A549 (cell line): ENCODE data around the gene SELENOP.

Experiments
- BHLHE40 ChIP-seq: IDR thresholded peaks from 2 replicates; pipeline ENCODE4 v1.6.1; 2012; ENCODE audit warnings: low read depth, low read length, inconsistent platforms
- CBX8 ChIP-seq: fragments of 200-600 bp; sonication (generic); IDR thresholded peaks from 2 replicates; pipeline ENCODE4 v1.6.1; 2016
- CEBPB ChIP-seq, 2 experiments: fragments of >200 bp in 1 of 2; sonication (Bioruptor Twin) in 1 of 2; formaldehyde crosslinking in 1 of 2; IDR thresholded peaks; 2 replicates each; pipeline ENCODE4 v1.6.1; 2012 to 2016
- EP300 ChIP-seq, 2 experiments: fragments of >200 bp; sonication (Bioruptor Twin); formaldehyde crosslinking; IDR thresholded peaks; 2 replicates in 1 of 2; 3 replicates in 1 of 2; pipeline ENCODE4 v1.6.1; 2016 to 2017
- KDM1A ChIP-seq: fragments of 200-600 bp; sonication (generic); IDR thresholded peaks from 2 replicates; pipeline ENCODE4 v1.6.1; 2016; ENCODE audit warnings: low read depth, mild to moderate bottlenecking
- MAZ ChIP-seq: fragments of 150-350 bp; IDR thresholded peaks from 2 replicates; pipeline ENCODE4 v1.6.1; 2014; ENCODE audit warnings: antibody characterized with exemption, low read depth, low read length, borderline replicate concordance
- NR3C1 ChIP-seq: fragments of >200 bp; sonication (Bioruptor Twin); formaldehyde crosslinking; IDR thresholded peaks from 3 replicates; pipeline ENCODE4 v1.6.1; 2017
- POLR2A ChIP-seq: IDR thresholded peaks from 2 replicates; pipeline ENCODE4 v1.6.1; 2012; ENCODE audit warnings: mild to moderate bottlenecking, low read length
- RAD21 ChIP-seq, 2 experiments: fragments of >200 bp in 1 of 2; sonication (Bioruptor Twin) in 1 of 2; formaldehyde crosslinking in 1 of 2; IDR thresholded peaks in 1 of 2; conservative IDR thresholded peaks in 1 of 2; 2 replicates in 1 of 2; 3 replicates in 1 of 2; pipeline ENCODE4 v1.6.1; 2012 to 2018; ENCODE audit warnings: inconsistent platforms in 1 of 2
- RCOR1 ChIP-seq: fragments of 150-350 bp; IDR thresholded peaks from 2 replicates; pipeline ENCODE4 v1.6.1; 2014; ENCODE audit warnings: antibody characterized with exemption, low read length, low read depth
- RFX5 ChIP-seq: fragments of 450-650 bp; IDR thresholded peaks from 2 replicates; pipeline ENCODE4 v1.7.1; 2014; ENCODE audit warnings: antibody characterized with exemption, mild to moderate bottlenecking, moderate library complexity
- ZFP36 ChIP-seq: fragments of 450-650 bp; IDR thresholded peaks from 2 replicates; pipeline ENCODE4 v1.6.1; 2014; ENCODE audit warnings: borderline replicate concordance; ENCODE audit not compliant: partially characterized antibody
- TF ChIP-seq, protein P1 (sequence below): fragments of 250-450 bp; sonication (Bioruptor Pico); IDR thresholded peaks from 2 replicates; pipeline ENCODE4 v1.5.0; 2021; ENCODE audit warnings: mild to moderate bottlenecking, moderate library complexity, borderline replicate concordance
- TF ChIP-seq, protein P2 (sequence below): fragments of >200 bp; sonication (Bioruptor Twin); formaldehyde crosslinking; IDR thresholded peaks from 3 replicates; pipeline ENCODE4 v1.5.1; 2016

GRCh38 chr5:42785756-42786155 is 25.9 kb downstream of the SELENOP start:
- TF ChIP-seq NR3C1 (no peak), EP300 (IDR thresholded peaks at IDR 0.05) (no peak), ZFP36 (no peak), RFX5 (no peak), POLR2A (no peak), CBX8 (no peak), BHLHE40 (no peak), MAZ (no peak), CEBPB (IDR thresholded peaks at IDR 0.05) (no peak), RCOR1 (no peak), KDM1A (no peak), RAD21 (conservative IDR thresholded peaks at IDR 0.05 in 1 of 2, IDR thresholded peaks at IDR 0.05 in 1 of 2) (no peak)
- TF ChIP-seq, protein P1, sequence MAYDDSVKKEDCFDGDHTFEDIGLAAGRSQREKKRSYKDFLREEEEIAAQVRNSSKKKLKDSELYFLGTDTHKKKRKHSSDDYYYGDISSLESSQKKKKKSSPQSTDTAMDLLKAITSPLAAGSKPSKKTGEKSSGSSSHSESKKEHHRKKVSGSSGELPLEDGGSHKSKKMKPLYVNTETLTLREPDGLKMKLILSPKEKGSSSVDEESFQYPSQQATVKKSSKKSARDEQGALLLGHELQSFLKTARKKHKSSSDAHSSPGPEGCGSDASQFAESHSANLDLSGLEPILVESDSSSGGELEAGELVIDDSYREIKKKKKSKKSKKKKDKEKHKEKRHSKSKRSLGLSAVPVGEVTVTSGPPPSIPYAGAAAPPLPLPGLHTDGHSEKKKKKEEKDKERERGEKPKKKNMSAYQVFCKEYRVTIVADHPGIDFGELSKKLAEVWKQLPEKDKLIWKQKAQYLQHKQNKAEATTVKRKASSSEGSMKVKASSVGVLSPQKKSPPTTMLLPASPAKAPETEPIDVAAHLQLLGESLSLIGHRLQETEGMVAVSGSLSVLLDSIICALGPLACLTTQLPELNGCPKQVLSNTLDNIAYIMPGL (CRISPR knock-in tag) = no peak
- TF ChIP-seq, protein P2, sequence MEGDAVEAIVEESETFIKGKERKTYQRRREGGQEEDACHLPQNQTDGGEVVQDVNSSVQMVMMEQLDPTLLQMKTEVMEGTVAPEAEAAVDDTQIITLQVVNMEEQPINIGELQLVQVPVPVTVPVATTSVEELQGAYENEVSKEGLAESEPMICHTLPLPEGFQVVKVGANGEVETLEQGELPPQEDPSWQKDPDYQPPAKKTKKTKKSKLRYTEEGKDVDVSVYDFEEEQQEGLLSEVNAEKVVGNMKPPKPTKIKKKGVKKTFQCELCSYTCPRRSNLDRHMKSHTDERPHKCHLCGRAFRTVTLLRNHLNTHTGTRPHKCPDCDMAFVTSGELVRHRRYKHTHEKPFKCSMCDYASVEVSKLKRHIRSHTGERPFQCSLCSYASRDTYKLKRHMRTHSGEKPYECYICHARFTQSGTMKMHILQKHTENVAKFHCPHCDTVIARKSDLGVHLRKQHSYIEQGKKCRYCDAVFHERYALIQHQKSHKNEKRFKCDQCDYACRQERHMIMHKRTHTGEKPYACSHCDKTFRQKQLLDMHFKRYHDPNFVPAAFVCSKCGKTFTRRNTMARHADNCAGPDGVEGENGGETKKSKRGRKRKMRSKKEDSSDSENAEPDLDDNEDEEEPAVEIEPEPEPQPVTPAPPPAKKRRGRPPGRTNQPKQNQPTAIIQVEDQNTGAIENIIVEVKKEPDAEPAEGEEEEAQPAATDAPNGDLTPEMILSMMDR = no peak
